Small intestine (tissue), 7 donors: ENCODE measurements around the gene HLX. TPM values are rescaled to one million over a fixed set of nuclear protein-coding genes. Genes with fewer than 3 reads are reported as not detected.

Experiments
- DNase-seq, 2 donors: peaks; one replicate each; pipeline versions ENCODE4 v3.0.0 to v3.0.0-alpha.2; 2013
- FAIRE-seq: peaks from 2 replicates; lab custom pipeline; 2012; peaks lifted over from hg19 to GRCh38; lab: Jason Lieb, UNC
- H3K27ac ChIP-seq, 3 donors: one replicate each; pipeline ENCODE4 v1.5.1; 2013; ENCODE audit warnings: low read length in 2 of 3, mild to moderate bottlenecking in 2 of 3, control low read depth in 1 of 3, inconsistent platforms in 1 of 3, low read depth in 1 of 3, moderate library complexity in 1 of 3
- H3K27me3 ChIP-seq, 3 donors: one replicate each; pipeline ENCODE4 v1.6.1; 2013; ENCODE audit warnings: low read length in 3 of 3, inconsistent platforms in 1 of 3; ENCODE audit not compliant: control insufficient read depth in 3 of 3, insufficient read depth in 3 of 3
- H3K36me3 ChIP-seq, 3 donors: one replicate each; pipeline ENCODE4 v1.6.1; 2013; ENCODE audit warnings: low read length in 3 of 3, inconsistent platforms in 1 of 3, low read depth in 1 of 3, mild to moderate bottlenecking in 1 of 3, moderate library complexity in 1 of 3; ENCODE audit not compliant: control insufficient read depth in 3 of 3, insufficient read depth in 2 of 3
- H3K4me1 ChIP-seq, 3 donors: one replicate each; pipeline ENCODE4 v1.6.1; 2013; ENCODE audit warnings: low read length in 2 of 3, inconsistent platforms in 1 of 3, low read depth in 1 of 3, mild to moderate bottlenecking in 1 of 3, moderate library complexity in 1 of 3; ENCODE audit not compliant: control insufficient read depth in 3 of 3, insufficient read depth in 2 of 3
- H3K4me3 ChIP-seq, 3 donors: one replicate each; pipeline ENCODE4 v1.5.1; 2013; ENCODE audit warnings: low read length in 3 of 3, control low read depth in 1 of 3, inconsistent platforms in 1 of 3, low read depth in 1 of 3, mild to moderate bottlenecking in 1 of 3, moderate library complexity in 1 of 3
- H3K9me3 ChIP-seq, 2 donors: one replicate each; pipeline ENCODE4 v1.6.1; 2013; ENCODE audit warnings: low read depth in 1 of 2, low read length in 1 of 2; ENCODE audit not compliant: control insufficient read depth in 2 of 2, insufficient read depth in 1 of 2
- WGBS, 3 donors: extraction: QIAGEN DNeasy Blood & Tissue Kit; methylation state at CpG; one replicate each; pipeline ENCODE4 v1.1.7; 2013; 5-methylcytosine and 5-hydroxymethylcytosine counted together
- polyA plus RNA-seq, 4 donors: library from polyadenylated mRNA; stranded (reverse) in 3 of 4; unstranded in 1 of 4; fragments of 200-250 nt in 3 of 4; fragments of 120-200 nt in 1 of 4; gene quantifications; one replicate each; pipeline versions ENCODE4 v1.2.1 to v1.2.3, GENCODE V29; 2013
- donor health status: healthy with polysubstance abuse.
- donor health status: control.
- donor health status: control.
- donor health status: Bipolar disorder and iron deficiency.
- donor health status: healthy.

HLX gene
- polyA plus RNA-seq, 4 donors, result 0.45 to 8.7 (median 4.3) TPM

DNA sequence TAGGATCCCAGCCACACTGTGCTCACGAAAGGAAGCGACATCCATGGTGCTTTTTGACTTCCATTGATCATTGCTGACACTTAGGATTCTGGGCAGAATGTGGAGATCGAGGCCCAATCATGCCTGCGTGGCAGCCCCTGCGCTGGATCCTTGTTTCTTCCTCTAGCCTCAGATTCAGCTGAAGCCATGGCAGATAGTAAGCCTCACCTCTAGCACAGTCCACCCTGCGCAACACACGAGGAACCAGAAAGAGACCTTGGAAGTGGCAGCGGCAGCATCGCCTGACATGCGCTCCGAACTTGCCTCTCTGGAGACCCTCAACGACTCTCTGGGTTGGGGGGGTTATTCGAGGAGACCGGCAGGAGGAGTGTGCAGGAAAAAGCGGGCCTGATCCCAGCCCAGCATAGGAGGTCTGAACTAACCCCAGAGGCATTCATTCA, 10.6 kb downstream of the HLX start:
- no peaks in the 10 kb centered on the region for H3K4me1 ChIP-seq
- WGBS, 3 donors, result 45 to 63% (median 51%) methylated on average over 15 of the region's 15 CpGs
- H3K27ac ChIP-seq, result no peak overlapping the region
- peaks cover 0 to 98% (median 36%) of the 10 kb centered on the region in 3 donors for H3K27me3 ChIP-seq
- FAIRE-seq (no peak), DNase-seq (no peak)
- peaks cover 0 to 12% of the 10 kb centered on the region in 2 donors for H3K9me3 ChIP-seq
- peaks cover 0 to 14% (median 0%) of the 10 kb centered on the region in 3 donors for H3K36me3 ChIP-seq
- no peak overlapping the region for H3K4me3 ChIP-seq

DNA sequence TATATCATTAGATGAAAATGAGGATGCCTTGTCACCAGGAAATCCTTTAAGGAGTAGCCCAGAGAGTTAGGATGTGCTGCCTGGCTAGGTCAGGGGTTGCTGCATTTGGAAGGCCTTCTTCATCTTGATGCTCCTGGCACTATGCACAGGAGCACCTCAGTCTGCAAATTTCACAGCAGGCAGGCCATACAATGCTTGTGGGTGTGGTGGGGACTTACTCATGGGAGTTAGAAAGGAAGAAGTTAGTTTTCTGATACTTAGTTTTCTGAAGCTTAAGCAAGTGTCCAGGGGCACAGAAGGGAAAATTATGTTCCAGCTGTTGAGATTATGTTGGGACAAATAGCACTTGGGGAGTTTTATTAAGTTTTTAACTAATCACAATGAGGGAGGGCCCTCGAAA, 11.4 kb downstream of the HLX start:
- H3K9me3 ChIP-seq, result peaks cover 0 to 12% of the 10 kb centered on the region in 2 donors
- FAIRE-seq (no peak), DNase-seq (no peak)
- 38 to 72% (median 61%) methylated on average over 1 of the region's 1 CpG for WGBS, 3 donors
- no peaks in the 10 kb centered on the region for H3K4me1 ChIP-seq
- no peak overlapping the region for H3K4me3 ChIP-seq
- no peak overlapping the region for H3K27ac ChIP-seq
- peaks cover 0 to 97% (median 36%) of the 10 kb centered on the region in 3 donors for H3K27me3 ChIP-seq
- H3K36me3 ChIP-seq, result peaks cover 0 to 7% (median 0%) of the 10 kb centered on the region in 3 donors

DNA sequence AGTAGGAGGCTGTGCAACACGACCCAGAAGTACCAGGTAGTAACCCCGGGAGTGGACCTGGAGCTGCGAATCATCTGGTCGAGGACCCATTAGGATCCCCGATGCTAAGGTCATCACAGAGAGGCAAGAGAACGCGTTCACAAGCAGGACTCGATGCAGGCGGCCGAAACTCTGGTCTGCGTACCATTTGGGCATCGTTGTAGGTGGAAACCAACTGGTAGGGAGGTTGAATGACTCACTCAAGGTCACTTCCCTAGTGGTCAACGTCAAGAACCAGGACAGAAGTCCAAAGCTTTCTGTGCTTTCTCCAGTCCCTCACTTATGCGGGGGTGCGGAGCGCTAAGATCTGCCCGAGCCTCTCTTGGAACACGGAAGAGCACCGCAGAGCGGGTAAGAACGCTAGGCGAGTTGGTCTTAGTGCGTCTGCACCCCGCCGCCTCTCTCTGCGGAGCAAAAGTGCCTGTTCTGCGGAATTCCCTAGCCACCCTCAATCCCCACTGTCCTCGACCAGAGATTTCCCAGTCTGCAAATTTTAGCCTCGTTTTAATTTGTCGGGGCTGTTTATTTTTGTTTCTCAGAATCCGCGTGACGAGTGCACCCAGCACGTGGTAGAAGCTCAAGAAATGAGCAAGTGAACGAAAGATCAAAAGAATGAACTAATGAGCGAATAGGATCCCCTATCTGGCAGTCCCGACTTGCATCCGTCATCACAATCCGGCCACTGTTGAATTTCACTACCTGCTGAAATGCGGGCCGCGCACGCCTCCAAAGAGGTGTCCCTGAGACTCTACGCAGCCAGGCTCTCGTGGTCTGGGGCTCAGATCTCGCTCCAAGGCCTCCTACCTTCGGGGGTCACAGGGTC, 12.2 kb downstream of the HLX start:
- H3K4me3 ChIP-seq, result no peak overlapping the region

DNA sequence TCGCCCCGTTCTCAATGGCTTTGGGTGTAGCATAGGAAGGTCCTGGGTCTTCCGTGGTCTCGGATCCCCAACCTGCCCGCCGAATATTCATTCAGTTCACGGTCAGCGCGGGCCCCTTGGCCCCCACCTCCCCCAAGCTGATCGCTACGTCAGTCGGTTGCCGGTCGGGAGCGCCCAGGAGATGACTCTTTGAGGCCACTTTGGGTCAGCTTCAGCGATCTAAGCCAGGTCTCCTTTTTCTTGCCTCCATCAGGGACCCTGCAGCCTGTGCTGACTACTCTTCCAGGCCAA, 12.8 kb downstream of the HLX start:
- DNase-seq (no peak), FAIRE-seq (no peak)
- 20 to 30% (median 28%) methylated on average over 16 of the region's 16 CpGs for WGBS, 3 donors
- Histone ChIP-seq H3K27me3 (peaks cover 0 to 94% (median 35%) of the 10 kb centered on the region in 3 donors), H3K4me3 (no peak overlapping the region), H3K9me3 (peaks cover 0 to 12% of the 10 kb centered on the region in 2 donors), H3K4me1 (no peaks in the 10 kb centered on the region), H3K27ac (no peak overlapping the region), H3K36me3 (no peaks in the 10 kb centered on the region)

More for the DNA sequence above, 12.2 kb downstream of the HLX start:
- 19 to 35% (median 27%) methylated on average over 47 of the region's 47 CpGs for WGBS, 3 donors
- DNase-seq (no peak), FAIRE-seq (no peak)
- H3K27me3 ChIP-seq, result peaks cover 0 to 97% (median 36%) of the 10 kb centered on the region in 3 donors
- H3K27ac ChIP-seq, result no peak overlapping the region
- H3K36me3 ChIP-seq, result peaks cover 0 to 5% (median 0%) of the 10 kb centered on the region in 3 donors
- peaks cover 0 to 12% of the 10 kb centered on the region in 2 donors for H3K9me3 ChIP-seq
- no peaks in the 10 kb centered on the region for H3K4me1 ChIP-seq

DNA sequence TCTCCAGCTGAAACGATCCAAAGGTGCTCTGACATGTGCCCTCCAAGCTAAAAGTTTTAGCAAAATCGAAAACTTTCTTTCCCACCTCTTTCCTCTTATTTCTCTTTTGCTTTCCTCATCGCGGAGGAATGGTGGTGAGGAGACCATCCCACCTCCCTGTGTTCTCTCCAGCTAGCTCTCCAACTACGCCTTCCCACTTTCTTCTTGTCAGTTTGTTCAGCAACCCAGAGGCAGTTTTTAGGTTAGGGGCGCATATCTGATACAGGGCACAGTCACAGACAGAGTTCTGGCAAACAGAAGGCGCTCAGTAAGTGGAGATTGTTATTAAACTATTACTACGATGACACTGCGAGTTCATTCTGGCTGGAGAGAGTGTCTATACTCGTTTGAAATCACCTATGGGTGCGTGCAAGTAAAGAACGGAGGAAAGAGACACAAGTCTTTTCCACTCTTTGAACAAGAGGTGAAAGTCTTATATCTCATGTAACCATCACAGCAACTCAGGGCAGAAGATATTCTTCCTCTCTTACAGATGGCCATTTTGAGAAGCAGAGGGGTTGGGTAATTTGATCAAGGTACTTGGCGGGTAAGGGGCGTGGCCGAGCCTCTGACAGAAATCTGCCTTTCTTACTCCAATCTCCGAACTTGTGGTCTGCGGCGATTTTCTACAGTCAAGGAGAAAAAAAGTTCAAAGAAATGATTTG, 13.9 kb downstream of the HLX start:
- Histone ChIP-seq H3K36me3 (no peaks in the 10 kb centered on the region), H3K4me3 (no peak overlapping the region), H3K4me1 (no peaks in the 10 kb centered on the region), H3K27ac (no peak overlapping the region), H3K27me3 (peaks cover 0 to 83% (median 33%) of the 10 kb centered on the region in 3 donors), H3K9me3 (peaks cover 0 to 12% of the 10 kb centered on the region in 2 donors)
- FAIRE-seq (no peak), DNase-seq (no peak)
- 21 to 44% (median 32%) methylated on average over 18 of the region's 18 CpGs for WGBS, 3 donors

DNA sequence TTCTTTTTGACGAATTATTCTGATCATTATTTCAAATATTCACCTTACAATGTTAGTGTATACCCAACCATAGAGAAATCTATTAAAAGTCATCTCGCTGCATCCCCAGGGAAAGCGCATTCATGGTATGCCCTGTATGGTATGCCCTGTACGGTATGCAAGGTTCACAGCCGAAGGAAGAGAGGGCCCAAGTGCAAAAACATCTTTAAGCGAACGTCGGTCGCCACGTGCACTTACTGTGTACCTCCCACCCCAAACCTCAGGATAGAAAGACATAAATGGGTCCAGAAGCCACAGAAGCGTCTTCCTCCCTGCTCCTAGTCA, 14.4 kb downstream of the HLX start:
- peaks cover 0 to 12% of the 10 kb centered on the region in 2 donors for H3K9me3 ChIP-seq
- no peak for FAIRE-seq
- H3K4me1 ChIP-seq, result no peaks in the 10 kb centered on the region
- peak overlapping the region in 1 of 3 donors; percentile 26 for H3K4me3 ChIP-seq
- no peaks in the 10 kb centered on the region for H3K36me3 ChIP-seq
- peaks cover 0 to 78% (median 33%) of the 10 kb centered on the region in 3 donors for H3K27me3 ChIP-seq
- WGBS, 3 donors, result 7 to 38% (median 19%) methylated on average over 11 of the region's 11 CpGs
- no peak overlapping the region for H3K27ac ChIP-seq
- no peak for DNase-seq

DNA sequence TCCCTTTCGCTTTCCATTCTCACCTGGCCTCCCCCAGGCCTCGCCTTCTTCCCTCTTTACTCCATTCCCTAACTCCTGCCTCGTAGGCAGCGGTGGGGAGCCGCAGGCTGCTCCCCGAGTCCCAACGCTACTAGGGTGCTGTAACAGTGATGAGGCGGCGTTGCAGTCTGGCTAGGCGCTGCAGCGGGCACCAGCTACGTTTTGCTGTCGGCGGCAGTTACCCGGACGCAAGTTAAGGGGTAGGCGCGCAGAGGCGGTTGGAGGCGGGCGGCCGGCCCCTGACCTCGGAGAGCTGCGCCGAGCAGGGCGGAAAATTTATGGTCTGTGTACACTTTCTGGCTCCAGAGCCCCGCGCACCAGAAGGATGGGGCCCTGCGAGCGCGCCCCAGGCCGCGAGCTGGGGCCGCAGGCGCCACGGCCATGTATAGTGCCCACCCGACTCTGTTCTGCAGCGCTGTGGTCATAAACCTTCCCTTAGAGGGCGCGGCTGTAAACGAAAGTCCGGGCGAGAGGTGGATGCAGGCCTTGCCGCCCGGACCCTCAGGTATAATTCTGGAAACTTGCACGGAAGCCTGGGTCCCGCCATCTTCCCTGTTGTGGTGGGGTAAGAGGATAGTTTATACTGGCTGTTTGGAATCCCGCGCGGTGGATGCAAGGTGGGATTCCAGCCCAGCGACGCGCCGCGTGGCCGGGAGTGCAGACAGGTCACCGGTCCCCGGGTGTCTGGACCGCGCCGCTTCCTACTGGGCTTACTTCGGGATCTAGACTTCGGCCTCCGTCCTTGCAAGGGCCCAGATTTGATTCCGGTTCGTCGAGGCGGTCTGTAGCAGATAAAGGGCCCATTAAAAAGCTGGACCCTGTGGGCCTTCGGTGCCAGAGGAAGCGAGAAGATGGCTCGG, 15.0 kb downstream of the HLX start:
- FAIRE-seq (no peak), DNase-seq (no peak)
- Histone ChIP-seq H3K9me3 (peaks cover 0 to 12% of the 10 kb centered on the region in 2 donors), H3K27me3 (peaks cover 0 to 71% (median 32%) of the 10 kb centered on the region in 3 donors), H3K36me3 (no peaks in the 10 kb centered on the region), H3K4me1 (no peaks in the 10 kb centered on the region), H3K27ac (peak overlapping the region in 1 of 3 donors; percentile 23), H3K4me3 (peak overlapping the region in 2 of 3 donors; percentile 26 to 29)
- WGBS, 3 donors, result 9 to 36% (median 29%) methylated on average over 65 to 71 of the region's 71 CpGs

DNA sequence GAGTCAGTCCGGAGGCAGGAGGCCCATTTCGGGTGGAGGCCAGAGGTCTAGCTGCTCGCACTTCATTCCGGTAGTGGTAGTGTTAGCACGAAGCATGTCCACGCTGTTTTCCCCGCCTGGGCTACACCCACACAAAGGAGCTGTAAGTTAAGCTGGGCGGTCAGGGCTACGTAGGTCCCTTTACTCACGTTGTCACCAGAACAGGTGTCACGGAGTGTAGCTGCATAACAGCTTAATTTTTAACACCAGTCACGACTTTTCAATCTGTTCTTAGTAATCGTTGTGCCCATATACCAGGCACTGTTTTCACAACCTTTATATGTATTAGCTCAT, 15.6 kb downstream of the HLX start:
- no peaks in the 10 kb centered on the region for H3K4me1 ChIP-seq
- H3K4me3 ChIP-seq, result peak overlapping the region in 1 of 3 donors; percentile 26
- H3K27ac ChIP-seq, result peak overlapping the region in 1 of 3 donors; percentile 23
- H3K36me3 ChIP-seq, result no peaks in the 10 kb centered on the region
- DNase-seq (no peak), FAIRE-seq (no peak)
- peaks cover 0 to 12% of the 10 kb centered on the region in 2 donors for H3K9me3 ChIP-seq
- WGBS, 3 donors, result 23 to 76% (median 52%) methylated on average over 13 of the region's 13 CpGs
- H3K27me3 ChIP-seq, result peaks cover 0 to 65% (median 26%) of the 10 kb centered on the region in 3 donors
